Measurements from ENCODE around the gene RAB11FIP4. TPM values are rescaled to one million over a fixed set of nuclear protein-coding genes. Genes with fewer than 3 reads are reported as not detected.

RAB11FIP4 gene
- total RNA-seq, 1 donor from 2014 or later = 54.4 TPM

DNA sequence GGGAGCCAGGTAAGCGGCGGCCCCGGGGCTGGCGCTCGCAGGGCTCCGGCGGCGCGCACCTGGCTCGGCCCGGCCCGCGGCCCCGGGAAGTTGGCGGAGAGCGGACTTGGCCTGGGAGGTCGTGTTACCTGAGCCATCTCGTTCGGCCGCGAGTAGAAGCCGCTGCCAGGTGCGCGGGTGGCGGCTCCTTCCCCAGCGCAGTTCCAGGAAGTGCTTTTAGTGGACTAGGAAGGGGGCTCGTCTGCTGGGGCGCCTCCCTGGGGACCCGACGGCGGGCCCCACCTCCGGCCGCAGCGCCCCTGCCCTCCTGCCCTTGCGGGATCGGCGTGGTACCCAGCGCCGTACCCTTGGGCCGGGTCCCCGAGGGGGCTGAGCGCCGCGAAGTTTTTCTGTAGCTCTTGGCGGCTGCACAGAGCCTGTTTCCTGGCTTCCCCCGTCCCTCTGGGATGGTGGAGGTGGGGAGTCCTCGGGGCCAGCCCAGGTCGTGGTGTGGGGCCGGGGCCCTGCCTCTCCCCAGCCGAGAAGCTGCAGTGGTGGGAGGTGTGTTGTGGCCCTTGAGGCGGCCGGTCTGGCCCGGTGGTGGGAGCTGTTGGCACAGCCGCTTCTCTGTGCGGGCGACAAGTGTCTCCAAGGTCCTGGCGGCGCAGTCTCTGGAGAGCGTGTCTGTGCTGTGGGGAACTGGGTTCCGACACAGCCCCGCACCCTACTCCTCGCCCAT lies 96.9 kb downstream of the RAB11FIP4 start:
- no peak for DNase-seq

GRCh38 chr17:31488982-31489294 lies 97.5 kb downstream of the RAB11FIP4 start:
- DNase-seq = no peak

GRCh38 chr17:31489295-31490018 lies 98.0 kb downstream of the RAB11FIP4 start:
- DNase-seq = no peak

DNA sequence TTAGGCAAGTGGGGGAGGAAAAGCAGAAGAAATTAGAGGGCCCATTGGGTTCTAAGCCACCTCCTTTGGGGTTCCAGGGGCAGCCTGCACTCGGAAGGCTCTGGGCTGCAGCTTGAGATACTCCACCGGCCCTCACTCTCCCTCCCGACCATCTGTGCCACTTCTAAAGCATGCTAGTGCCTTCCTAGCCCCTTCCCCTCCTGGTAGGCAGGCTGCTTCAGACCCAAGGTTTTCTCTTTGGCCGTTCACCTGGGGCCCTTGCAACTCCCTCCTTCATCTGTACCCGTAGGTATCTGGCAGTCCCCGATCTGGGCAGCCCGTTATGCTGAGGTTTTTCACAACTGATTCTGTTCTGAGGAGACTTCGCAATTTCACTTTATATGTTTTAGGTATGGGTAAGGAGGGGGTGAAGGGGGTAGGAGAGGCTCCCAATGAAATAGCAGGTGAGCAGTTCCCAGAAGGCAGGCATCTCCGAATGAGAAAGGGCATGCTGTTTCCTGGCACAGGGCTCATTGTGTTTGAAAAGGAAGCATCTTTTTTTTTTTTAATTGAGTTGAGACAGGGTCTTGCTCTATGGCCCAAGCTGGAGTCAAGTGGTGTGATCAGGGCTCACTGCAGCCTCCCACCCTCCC lies 98.7 kb downstream of the RAB11FIP4 start:
- no peak for DNase-seq

DNA sequence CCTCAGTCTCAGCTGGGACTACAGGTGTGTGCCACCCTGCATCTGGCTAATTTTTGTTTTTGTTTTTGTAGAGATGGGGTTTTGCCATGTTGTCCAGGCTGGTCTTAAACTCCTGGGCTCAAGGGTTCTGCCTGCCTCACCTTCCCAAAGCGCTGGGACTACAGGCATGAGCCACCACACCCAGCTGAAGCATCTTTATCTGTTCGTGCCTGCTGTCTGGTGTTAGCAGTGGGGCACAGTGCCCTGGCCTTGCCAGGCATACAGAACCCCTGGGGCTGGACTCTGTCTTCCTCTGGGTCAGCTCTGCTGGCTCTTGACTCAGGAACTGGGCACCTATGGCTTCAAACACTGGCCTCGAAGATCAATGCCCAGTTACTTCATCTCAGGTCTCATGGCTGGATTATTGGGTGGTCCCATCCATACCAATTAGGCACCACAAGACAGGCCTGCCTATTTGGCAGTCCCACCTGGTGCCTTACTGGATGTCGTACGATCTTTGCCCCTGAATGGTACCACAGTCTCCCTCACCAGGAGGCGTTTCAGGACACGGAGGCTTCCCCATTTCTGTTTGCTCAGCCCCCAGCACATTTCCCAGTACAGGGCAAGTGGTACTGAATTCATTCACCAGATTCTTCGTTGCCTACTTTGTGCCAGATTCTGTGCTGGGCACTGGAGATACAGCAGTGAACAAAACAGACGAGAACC lies 99.3 kb downstream of the RAB11FIP4 start:
- no peak for DNase-seq

DNA sequence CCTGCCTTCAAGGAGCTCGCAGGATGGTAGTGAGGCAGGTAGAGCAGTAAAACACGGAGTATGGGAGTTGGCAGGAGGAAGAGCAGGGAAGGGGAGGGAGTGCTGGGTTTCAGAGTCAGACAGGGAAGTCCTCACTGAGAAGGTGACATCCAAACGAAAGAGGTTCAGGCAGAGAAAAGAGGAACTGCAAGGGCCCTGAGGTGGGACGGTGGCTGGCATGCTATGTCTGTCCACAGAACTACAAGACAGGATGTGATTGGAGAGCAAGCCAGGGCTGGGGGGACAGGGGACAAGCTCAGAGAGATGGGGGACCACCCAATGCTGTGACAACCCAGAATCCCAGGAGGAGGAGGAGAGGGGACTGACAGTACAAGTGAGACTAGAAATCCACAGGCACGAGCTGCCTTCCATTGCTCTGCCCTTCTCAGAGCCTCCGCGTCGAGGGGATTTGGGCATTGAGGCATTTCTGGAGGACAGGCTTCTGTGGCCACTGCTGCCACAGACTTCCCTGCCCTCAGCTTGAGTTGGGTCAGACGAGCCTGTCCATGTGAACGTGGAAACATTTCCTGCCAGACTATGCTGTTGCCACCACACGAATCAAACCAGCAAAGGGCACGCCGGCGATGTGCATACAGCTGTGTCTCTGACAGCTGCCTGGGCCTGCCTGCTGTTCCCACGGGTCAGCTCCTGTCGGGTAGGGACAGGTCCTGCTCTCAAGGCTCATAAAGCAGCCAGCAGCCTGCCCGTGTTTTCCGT lies 100.1 kb downstream of the RAB11FIP4 start:
- DNase-seq = no peak

GRCh38 chr17:31492206-31492605 lies 100.7 kb downstream of the RAB11FIP4 start:
- no peak for DNase-seq

DNA sequence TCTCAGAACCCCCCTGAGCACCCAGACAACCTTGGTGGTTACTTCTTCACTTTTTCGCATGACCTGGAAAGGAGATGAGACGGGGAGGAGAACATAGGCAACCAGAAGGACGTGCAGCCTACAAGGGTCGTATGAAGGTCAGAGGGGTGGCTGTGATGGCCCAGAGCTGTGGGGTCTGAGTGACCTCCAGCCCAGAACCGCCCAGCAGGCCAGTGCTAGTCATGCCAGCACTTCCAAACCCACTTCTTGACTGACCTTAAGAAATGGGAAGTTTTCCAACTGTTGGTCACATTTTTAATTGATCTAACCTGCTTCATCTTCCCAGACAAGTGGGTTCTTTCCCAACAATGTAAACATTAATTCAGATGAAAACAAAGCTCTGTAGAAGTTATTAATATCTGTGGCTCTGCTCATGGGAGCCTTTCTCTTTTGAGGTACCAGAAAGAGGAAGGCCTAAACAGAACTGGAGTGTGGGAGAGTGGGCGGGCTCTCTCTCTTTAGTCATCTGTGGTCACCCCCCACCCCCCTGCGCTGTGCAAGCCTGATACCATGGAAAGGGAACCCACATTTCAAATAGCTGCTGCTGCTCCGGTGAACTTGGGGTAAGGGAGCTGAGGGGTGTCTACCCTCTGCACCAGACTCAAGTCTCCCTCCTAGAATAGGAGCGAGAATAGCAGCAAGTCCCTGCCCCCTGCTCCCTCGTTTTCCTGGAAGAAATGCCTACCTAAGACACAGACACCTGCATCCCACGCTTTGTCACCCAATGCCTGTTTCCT lies 101.6 kb downstream of the RAB11FIP4 start:
- peak; percentile 20 for DNase-seq

DNA sequence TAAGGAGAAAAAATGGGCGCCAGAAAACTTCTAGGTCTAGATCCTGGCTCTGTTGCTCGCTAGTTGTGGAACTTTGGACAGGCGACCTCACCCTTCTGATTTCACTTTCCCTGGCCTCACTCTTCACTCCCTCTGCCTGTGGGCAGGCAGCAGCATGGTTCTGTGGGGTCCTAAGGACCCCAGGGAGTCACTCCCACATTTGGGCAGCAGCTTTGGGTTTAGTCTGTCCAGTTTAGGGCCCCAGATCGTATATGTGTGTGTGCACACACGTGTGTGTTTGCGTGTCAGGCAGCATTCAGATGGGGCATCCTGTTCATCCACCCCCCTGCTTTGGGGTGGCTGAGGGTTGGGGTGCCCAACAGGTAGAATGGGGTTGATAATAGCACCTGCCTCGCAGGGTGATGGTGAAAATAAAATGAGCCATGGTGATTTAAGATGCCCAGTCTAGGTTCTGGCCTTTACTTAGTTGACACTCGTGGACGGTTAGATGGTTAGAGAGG lies 102.2 kb downstream of the RAB11FIP4 start:
- DNase-seq = no peak

DNA sequence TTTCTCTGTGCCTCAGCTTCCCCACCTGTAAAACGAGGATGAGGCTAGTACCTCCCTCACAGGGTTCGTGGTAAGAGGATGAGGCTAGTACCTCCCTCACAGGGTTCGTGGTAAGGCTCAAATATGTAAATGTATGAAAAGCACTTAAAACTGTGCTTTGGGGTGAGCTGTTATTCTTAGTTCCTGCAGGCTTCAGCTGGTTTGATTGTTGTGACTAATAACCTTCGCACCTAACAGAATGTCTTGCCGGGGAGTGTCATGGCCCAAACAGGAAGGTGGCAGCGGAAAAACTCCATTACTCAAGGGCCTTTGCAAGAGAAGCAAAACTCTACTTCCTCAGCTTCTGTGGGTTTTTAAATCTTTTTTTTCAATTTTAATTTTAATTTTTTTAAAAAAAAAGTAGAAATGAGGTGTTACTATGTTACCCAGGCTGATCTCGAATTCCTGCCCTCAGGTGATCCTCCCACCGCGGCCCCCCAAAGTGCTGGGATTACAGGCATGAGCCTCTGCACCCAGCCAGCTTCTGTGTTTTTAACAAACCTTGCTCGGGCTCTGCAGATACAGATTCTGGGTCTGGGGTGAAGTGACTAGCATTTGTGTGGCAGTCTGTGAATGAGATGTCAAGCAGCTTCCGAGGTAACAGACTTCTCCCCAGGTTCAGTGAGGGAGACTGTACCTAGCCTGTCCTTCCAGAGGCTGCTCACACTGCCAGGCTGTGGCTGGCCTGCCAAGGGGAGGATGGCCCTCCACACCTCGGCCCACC lies 103.0 kb downstream of the RAB11FIP4 start:
- no peak for DNase-seq

GRCh38 chr17:31495022-31495885 lies 103.8 kb downstream of the RAB11FIP4 start:
- no peak for DNase-seq

DNA sequence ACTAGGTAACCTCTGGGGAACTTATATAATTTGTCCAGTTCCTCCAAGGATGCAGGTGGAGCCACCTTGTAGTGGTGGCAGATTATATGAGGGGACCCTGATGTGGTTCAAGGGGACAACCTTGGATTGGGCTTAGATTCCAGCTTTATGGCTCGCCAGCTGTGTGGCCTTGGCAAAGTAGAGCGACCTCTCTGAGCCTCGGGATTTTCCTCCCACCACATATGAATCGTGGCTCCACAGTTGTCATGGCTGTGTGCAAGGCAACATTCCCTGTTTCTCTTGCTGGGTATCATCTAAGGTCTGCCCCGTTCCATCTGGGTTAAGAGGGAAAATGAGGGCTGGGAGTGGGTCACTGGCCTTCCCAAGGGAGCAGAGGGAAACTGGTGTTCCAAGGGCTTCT lies 104.6 kb downstream of the RAB11FIP4 start:
- DNase-seq = no peak

DNA sequence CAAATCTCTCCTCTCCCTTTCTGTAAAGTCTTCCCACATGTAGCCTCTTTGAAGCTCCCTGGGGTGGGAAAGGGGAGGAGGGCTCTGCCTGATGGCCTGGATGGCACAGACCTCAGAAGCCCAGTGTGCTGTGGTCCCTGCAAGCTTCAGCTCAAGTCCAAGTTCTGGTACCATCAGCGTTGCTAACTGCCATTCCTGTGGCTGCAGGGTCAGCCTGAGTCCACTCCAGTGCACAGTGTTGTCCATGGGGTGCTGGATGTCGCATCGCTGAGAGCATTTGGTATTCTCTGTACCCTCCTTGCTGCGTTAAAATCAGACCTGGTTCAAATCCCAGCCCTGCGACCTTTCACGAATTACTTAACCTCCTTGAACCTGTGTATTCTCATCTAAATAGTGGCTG lies 105.1 kb downstream of the RAB11FIP4 start:
- no peak for DNase-seq

DNA sequence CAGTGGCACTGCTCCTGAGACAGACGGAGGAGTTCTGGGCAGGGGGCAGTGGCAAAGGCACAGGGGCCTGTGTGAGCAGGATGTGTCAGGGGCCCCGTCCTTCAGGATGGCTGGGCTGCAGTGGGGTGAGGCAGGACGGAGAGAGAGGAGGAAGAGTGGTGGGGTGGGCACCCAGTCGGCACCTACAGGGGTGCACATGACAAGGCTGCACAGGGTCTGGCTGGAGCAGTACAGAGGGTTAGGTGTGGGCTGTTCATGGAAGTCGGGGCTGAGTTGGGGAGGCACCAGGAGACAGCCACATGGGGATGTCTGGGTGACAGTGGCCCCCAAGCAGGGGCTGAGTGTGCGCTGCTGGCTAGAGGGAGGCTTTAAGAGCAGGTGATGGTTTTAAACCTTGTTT lies 106.0 kb downstream of the RAB11FIP4 start:
- DNase-seq = no peak

DNA sequence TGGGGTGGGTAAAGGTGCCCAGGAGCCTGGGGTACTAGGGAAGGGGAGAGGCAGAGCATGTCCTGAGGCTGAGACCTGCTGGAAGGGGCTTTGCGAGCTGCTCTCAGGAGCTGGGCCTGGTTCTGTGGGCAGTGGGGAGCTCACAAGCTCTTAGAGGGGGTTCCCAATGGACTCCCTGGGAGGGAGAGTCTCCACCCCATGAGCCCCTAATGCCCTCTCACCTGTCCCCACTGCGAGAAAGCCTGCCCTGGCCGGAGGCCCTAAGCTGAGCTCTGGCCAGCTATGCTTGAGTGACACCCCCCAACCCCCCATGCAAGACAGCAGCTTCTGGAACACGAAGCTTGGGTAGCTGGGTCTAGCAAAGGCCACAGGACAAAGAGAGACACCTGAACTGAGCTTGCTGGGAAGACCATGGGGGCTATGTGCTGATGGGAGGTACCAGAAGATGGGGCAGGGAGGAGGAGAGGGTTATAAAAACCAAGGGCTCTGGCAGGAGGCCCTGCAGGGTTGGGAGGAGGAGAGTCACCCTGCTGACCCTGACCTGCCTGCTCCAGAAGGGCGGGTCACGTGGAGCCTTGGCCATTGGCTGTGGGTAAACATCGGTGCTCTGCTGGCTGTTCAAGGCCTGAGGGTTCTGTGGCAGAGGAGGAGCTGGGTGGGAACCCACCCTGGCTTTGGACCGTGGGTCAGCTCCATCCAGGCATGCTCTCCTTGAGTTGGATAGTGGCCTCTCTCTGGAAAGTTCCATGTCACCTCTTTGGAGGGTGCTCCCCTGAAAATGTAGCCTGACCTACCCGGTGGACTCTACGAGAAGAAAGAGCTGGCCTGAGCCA lies 106.7 kb downstream of the RAB11FIP4 start:
- DNase-seq = no peak

- DNase-seq = peak; percentile 75
Observed at GRCh38 chr17:31499771-31500554, 108.5 kb downstream of the RAB11FIP4 start.

DNA sequence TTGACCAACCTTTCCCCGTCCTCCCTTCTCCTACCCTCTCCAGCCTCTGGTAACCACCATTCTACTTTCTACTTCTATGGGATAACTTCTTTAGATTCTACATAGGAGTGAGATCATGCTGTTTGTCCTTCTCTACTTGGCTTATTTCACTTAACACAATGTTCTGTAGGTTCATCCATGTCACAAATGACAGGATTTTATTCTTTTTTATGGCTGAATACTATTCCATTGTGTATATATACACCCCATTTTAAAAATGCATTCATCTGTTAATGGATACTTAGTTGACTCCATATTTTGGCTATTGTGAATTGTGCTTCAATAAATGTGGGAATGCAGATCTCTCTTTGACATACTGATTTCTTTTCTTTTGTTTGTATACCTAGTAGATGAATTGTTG lies 115.0 kb downstream of the RAB11FIP4 start:
- no peak for DNase-seq

Data from occipital lobe (tissue), 2 donors.